Measurements from ENCODE around the gene CTTNBP2NL.
"Not testable (repeated sequence)": the region's sequence is repeated elsewhere in the genome, so short reads cannot be mapped to it uniquely, and the experiment has no call there.

Gene CTTNBP2NL

DNA sequence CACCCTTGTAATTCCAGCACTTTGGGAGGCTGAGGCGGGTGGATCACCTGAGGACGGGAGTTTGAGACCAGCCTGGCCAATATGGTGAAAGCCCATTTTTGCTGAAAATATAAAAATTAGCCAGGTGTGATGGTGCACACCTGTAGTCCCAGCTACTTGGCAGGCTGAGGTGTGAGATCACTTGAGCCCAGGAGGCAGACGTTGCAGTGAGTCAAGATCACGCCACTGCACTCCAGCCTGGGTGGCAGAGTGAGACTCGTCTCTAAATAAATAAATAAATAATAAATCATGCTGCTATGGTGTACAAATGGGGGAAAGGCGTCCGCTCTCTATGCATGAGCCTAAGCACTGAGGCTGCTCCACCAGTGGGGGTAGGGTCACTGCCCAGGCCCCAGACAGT is 74.3 kb downstream of the CTTNBP2NL start:
- not testable (repeated sequence) for DNase-seq

GRCh38 chr1:112470966-112471365 is 75.0 kb downstream of the CTTNBP2NL start:
- no peak for DNase-seq

- DNase-seq: no peak
Observed at GRCh38 chr1:112472142-112472541, 76.1 kb downstream of the CTTNBP2NL start.

GRCh38 chr1:112477550-112477949 is 81.5 kb downstream of the CTTNBP2NL start:
- DNase-seq: no peak

DNA sequence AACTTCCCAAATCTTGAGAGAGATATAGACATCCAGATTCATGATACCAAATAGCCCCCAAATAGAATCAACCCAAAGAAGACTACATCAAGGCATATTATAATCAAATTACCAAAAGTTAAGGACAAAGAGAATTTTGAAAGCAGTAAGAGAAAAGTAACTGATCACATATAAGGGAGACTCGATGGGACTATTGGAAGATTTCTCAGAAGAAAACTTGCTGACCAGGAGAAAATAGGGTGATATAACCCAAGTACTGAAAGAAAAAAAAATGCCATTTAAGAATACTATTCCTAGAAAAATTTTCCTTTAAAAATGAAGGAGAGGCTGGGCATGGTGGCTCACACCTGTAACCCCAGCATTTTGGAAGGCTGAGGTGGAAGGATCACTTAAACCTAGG is 82.3 kb downstream of the CTTNBP2NL start:
- no peak for DNase-seq

DNA sequence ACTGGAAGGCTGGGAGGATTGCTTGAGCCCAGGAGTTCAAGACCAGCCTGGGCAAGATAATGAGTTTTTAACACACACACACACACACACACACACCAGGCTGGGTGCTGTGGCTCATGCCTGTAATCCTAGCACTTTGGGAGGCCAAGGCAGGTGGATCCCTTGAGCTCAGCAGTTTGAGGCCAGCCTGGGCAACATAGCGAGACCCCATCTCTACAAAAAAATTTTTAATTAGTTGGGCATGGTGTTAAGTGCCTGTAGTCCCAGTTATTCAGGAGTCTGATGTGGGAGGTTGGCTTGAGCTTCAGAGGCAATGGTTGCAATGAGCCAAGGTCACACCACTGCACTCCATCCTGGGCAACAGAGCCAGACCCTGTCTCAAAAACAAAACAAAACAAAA is 90.0 kb downstream of the CTTNBP2NL start:
- DNase-seq: not testable (repeated sequence)

DNA sequence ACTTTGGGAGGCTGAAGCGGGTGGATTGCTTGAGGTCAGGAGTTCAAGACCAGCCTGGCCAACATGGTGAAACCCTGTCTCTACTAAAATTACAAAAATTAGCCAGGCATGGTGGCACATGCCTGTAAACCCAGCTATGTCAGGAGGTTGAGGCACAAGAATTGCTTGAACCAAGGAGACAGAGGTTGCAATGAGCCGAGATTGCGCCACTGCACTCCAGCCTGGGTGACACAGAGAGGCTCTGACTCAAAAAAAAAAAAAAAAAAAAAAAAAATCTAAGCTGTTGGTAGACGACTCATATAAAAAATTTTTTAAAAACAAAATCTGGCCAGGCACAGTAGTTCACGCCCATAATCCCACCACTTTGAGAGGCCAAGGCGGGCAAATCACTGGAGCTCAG is 91.7 kb downstream of the CTTNBP2NL start:
- DNase-seq: not testable (repeated sequence)

DNA sequence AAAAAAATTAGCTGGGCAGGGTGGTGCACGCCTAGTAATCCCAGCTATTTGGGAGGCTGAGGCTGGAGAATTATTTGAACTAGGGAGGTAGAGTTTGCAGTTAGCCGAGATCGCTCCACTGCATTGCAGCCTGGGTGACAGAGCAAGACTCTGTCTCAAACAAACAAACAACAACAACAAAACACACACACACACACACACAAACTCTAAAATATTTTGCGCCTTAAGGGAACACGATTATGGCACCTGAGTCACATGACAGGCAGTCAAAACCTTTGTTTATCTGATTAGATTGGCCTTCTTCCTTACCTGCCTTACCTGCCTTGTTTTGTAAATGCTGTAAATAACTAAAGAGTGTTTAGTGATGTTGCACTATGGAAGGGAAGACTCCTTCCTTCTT is 92.1 kb downstream of the CTTNBP2NL start:
- no peak for DNase-seq

- DNase-seq: no peak
Observed at GRCh38 chr1:112492076-112492475, 96.1 kb downstream of the CTTNBP2NL start.

- no peak for DNase-seq
Observed at GRCh38 chr1:112493351-112493750, 97.3 kb downstream of the CTTNBP2NL start.

DNA sequence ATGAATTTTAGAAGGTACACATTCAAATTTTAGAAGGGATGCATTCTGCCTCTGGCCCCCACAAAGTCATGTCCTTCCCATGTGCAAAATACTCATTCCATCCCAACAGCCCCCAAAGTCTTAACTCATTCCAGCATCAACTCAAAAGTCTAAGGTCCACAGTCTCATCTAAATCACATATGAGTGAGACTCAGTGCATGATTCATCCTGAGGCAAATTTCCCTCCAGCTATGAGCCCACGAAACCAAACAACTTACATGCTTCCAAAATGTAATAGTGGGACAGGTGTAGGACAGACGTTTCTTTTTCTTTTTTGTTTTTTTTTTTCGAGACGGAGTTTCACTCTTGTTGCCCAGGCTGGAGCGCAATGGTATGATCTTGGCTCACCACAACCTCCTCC is 100.3 kb downstream of the CTTNBP2NL start:
- DNase-seq: no peak

- DNase-seq: peak; percentile 59
Observed at GRCh38 chr1:112501810-112502641, 106.0 kb downstream of the CTTNBP2NL start.

DNA sequence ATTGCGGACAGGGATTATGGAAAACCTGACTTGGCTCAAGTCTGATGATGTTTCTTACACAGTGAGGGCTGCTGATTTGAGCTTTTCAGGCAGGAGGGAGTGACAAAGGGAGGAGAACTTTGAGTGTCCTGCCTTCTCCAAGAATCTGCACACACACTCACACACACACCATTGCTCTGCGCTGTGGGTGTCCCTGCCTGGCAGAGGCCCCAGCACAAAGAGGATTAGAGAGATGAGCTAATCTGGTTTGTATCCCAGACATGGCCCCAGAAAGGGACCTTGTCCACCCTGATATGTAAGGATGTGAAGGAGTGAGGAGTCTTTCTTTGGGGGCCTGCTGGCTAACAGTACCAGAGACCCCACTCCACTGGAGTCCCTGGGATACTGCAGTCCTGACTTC is 106.8 kb downstream of the CTTNBP2NL start:
- DNase-seq: no peak

DNA sequence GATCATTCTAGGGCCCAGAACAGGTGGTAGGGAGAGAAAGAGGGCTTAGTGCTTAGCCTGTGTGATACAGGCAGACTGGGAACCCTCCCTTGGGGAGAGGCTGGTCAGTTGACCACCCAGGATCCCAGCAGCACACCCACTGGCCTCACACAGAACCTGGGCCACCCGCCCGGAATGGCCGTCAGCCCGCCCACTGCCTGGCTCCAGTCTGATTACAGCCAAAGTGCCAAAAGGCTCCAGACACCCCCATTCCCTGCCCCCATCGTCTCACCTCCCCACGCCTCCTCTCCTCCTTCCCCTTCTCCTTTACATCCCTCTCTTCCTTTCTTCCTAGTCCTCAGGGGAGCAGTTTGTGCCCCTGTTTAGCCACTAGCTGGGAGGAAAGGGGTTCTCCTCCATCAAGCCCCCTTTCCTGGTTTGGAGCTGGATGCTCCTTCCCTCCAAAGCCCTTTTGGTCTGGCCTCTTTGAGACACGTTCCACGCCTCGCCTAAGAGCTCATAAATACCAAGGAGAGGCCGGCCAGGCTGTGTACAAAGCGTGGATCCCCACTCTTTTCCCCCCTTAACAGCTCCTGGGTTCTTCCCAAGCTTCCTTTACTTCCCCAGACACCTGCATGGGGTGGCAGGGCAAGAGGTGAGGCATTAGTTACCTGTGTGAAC is 108.1 kb downstream of the CTTNBP2NL start:
- DNase-seq: no peak

- no peak for DNase-seq
Observed at GRCh38 chr1:112504661-112505399, 108.8 kb downstream of the CTTNBP2NL start.

DNA sequence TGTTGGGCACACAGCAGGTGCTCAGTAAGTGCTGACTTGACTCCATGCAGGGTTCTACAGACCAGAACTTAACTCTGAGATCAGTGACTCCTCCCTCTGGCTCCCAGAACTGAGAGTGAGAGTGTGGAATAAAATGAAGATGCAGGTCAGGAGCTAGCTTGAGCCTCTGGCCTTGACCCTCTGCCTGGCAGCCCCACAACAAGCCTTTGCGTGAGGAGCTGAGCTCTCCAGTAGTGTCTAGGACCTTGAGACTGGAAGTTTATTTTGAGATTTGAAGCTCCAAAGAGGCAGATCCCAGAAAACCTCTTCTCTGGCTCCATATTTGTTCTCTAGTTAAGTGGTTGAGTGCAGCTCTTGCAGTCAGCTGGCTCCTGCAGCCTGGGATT is 109.4 kb downstream of the CTTNBP2NL start:
- DNase-seq: no peak

- DNase-seq: no peak
Observed at GRCh38 chr1:112505878-112506277, 109.9 kb downstream of the CTTNBP2NL start.

DNA sequence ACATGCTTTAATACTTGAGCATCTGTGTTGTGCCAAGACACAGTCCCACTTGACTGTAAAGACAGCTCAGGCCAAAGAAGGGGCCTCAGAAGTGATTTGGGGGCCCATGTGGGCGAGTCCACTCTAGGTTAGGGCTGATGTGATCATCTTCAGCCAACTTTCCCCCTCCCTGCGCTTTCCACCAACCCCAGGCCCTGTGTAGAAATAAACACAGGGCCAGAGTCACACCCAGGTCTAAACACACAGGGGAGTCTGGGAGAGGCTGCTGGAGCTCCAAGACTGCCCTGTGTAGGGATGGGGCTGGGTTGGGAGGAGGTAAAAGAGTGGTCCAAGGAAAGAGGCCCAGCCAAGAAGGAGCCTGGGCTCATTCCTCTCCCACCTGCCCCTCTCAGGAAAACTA is 110.3 kb downstream of the CTTNBP2NL start:
- DNase-seq: no peak

DNA sequence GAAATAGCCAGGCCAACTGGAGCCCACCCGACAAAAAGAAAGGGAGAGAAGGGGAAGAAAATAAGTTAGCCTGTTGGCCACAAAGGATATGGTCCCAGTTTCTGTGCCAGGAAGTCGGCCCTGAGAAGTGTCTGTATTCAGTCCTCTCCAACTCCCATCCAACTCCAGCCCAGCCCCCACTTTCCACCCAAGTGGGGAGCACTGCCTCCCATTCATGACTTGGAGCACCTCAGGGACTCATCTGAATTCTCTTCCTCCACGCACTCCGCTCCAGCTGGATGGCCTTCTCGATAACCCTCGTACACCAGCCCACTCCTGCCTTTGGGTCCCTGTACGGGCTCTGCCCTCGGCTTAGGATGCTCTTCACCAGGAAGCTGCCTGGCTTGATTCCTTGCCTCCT is 110.7 kb downstream of the CTTNBP2NL start:
- no peak for DNase-seq

DNA sequence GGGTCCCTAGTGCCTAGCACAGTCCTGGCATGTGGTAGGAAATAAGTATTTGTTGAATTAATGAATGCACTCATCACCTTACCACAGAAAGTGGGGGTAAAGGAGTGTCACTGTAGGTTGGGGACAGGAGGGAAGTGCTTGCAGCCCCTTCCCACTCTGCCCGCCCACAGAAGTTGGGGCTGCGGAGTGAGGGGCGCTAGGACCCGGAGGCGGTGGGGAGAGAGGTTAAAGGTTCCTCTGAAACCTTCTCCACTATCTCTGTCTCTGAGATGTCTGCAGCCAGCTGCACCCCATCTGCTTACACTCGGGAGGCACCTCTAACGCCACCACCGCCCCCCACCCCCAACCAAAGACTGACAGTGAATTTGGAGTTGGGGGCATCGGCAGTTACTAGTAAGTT is 111.3 kb downstream of the CTTNBP2NL start:
- DNase-seq: no peak

DNA sequence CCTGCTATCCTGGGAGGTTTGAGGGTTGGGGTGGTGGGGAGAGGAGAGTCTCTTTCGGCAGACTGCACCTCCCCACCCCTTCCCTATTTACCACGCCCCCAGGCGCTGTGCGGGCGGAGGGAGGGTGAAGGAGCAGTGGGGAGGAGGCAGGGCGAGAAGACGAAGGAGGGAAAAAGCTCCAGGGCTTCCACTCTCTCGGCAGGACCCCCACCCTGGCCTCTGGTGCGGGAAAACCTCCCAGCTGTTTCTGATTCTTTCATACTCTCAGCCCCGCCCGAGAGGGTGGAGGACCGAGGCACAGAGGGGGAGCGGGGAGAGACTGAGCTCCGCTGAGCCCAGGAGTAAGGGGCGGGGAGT is 111.9 kb downstream of the CTTNBP2NL start:
- peak; percentile 30 for DNase-seq

DNA sequence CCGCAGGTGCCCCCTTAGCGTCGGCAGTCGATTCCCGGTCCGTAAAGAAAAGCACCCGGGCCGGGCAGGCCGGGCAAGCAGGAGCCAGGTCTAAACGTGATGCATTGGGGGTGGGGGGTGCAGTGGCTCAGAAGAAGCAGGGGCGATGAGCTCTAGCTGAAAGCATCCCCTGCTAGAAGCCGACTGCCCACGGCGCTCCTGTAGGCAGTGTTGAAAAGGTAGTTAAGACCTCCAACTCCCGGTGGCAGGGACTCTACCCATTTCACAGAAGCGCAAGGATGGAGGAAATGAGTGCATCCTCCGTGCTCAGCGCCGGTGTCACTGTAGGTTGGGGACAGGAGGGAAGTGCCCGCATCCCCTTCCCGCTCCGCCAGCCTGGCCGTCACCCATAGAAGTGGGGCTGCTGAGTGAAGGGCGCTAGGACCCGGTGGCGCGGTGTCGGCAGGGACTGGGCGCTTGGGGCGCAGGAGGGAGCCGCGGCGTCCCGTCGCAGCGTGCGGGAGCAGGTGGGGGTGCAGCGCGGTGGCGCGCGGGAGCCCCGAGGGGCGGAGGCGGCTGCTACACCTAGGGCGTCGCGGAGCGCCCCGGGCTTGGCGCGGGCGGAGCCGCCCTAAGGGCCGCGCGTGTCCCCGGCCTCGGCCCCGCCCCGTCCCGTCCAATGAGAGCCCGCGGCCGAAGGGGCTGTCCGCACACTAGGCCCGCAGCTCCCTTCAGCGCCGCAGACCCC is 112.4 kb downstream of the CTTNBP2NL start, which contains the start of gene WNT2B:
Gene WNT2B (plus strand): TSS at position 688 of the 727 bp plus-strand sequence. CDS start 298 bp downstream, outside the sequence.
- DNase-seq: peak; percentile 31

Measured in NCI-H146 (cell line).